PC-9 (cell line): ENCODE results near the gene AP3S1.
"Not testable (repeated sequence)": the region's sequence is repeated elsewhere in the genome, so short reads cannot be mapped to it uniquely, and the experiment has no call there.

Source experiments
- EZH2 ChIP-seq: fragments of 200-600 bp; sonication (generic); IDR thresholded peaks from 2 replicates; pipeline ENCODE4 v1.8.0; 2017; ENCODE audit warnings: antibody characterized with exemption, low read depth
- TF ChIP-seq, protein P1 (sequence below): fragments of 200-600 bp; sonication (generic); conservative IDR thresholded peaks from 2 replicates; pipeline ENCODE4 v1.6.1; 2017; ENCODE audit warnings: mixed run types, antibody characterized with exemption, mild to moderate bottlenecking, moderate library complexity

- TF ChIP-seq, protein P1, sequence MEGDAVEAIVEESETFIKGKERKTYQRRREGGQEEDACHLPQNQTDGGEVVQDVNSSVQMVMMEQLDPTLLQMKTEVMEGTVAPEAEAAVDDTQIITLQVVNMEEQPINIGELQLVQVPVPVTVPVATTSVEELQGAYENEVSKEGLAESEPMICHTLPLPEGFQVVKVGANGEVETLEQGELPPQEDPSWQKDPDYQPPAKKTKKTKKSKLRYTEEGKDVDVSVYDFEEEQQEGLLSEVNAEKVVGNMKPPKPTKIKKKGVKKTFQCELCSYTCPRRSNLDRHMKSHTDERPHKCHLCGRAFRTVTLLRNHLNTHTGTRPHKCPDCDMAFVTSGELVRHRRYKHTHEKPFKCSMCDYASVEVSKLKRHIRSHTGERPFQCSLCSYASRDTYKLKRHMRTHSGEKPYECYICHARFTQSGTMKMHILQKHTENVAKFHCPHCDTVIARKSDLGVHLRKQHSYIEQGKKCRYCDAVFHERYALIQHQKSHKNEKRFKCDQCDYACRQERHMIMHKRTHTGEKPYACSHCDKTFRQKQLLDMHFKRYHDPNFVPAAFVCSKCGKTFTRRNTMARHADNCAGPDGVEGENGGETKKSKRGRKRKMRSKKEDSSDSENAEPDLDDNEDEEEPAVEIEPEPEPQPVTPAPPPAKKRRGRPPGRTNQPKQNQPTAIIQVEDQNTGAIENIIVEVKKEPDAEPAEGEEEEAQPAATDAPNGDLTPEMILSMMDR = not testable (repeated sequence)
- not testable (repeated sequence) for TF ChIP-seq EZH2
Measured at GRCh38 chr5:115928578-115929407, 87.1 kb downstream of the AP3S1 start.
